Colonic mucosa (tissue), 4 donors: ENCODE measurements around the gene WDR5B. TPM values are rescaled to one million over a fixed set of nuclear protein-coding genes. Genes with fewer than 3 reads are reported as not detected.

Source experiments
- DNase-seq: peaks from one replicate; pipeline ENCODE4 v3.0.0-alpha.2; 2020
- H3K27ac ChIP-seq: fragments of 200-600 bp; one replicate; pipeline ENCODE4 v1.8.0; 2021
- H3K27me3 ChIP-seq: fragments of 200-600 bp; one replicate; pipeline ENCODE4 v1.8.0; 2021
- H3K36me3 ChIP-seq: fragments of 200-600 bp; one replicate; pipeline ENCODE4 v1.8.0; 2021
- H3K4me1 ChIP-seq: fragments of 200-600 bp; one replicate; pipeline ENCODE4 v1.8.0; 2021; ENCODE audit warnings: mild to moderate bottlenecking
- H3K4me3 ChIP-seq: fragments of 200-600 bp; one replicate; pipeline ENCODE4 v1.8.0; 2021
- H3K9ac ChIP-seq, 2 donors: one replicate each; pipeline ENCODE4 v1.7.0; 2013; ENCODE audit warnings: control low read depth in 2 of 2, low read depth in 2 of 2, low read length in 2 of 2
- H3K9me3 ChIP-seq: fragments of 200-600 bp; one replicate; pipeline ENCODE4 v1.8.0; 2021
- intact Hi-C: fragments of 100-400 bp; cut with DNase I; formaldehyde crosslinking; loops from one replicate; pipeline ENCODE4 v1.14.1; 2022
- total RNA-seq, 2 donors: library from RNA; stranded (reverse); fragmentation: NEBNext Ultra II Directional in 1 of 2; extraction: Animal tissue kit (Norgen Biotek cat#: 25700) in 1 of 2; gene quantifications; one replicate each; pipeline ENCODE4 v1.2.1, GENCODE V29; 2021
- TF ChIP-seq, protein P1 (sequence below): fragments of 200-600 bp; IDR thresholded peaks from one replicate; pipeline ENCODE4 v1.8.0; 2022; ENCODE audit warnings: antibody characterized with exemption, mild to moderate bottlenecking
- donor health status: healthy.
- donor health status: DM: no; HTN: no; CAD: no.
- donor health status: DM: no; HTN: no; CAD: no.

The WDR5B gene
- total RNA-seq, 2 donors from 2014 or later, result 1.9 to 3.6 TPM

DNA sequence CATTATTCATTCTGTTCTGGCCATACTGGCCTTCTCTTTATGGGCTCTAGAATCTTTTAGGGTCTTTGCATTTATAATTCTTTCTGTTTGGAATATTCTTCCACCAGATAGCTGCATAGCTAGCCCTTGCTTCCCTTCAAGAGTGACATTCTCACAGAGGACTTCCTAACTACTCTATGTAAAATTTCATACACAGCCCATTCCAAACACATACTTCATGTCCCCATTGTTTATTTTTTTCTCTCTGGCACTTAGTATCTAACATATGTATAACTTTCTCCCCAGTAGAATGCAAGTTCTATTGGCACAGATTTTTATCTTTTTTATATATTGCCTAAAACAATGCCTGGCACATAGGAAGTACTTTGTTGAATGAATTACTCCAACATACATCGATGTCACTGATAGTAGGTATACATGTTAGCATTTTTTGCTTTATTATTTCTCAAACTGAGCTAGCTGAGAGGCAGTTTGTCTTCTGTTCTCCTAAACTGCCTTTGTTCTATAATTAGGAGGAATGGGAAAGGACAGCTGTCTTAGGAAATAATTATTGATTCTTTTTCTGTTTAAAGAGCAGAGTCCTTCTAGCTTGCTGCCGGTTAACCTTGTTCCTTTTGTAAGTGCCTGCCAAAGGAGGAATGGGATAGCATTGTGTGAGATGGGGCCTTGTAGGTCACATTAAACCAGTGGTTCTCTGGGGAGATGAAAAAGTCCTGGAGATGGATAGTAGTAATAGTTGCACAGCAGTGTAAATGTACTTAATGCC lies 24.0 kb downstream of the WDR5B start:
- no peak overlapping the region for H3K4me3 ChIP-seq
- no peak overlapping the region for H3K9ac ChIP-seq
- TF ChIP-seq, protein P1, sequence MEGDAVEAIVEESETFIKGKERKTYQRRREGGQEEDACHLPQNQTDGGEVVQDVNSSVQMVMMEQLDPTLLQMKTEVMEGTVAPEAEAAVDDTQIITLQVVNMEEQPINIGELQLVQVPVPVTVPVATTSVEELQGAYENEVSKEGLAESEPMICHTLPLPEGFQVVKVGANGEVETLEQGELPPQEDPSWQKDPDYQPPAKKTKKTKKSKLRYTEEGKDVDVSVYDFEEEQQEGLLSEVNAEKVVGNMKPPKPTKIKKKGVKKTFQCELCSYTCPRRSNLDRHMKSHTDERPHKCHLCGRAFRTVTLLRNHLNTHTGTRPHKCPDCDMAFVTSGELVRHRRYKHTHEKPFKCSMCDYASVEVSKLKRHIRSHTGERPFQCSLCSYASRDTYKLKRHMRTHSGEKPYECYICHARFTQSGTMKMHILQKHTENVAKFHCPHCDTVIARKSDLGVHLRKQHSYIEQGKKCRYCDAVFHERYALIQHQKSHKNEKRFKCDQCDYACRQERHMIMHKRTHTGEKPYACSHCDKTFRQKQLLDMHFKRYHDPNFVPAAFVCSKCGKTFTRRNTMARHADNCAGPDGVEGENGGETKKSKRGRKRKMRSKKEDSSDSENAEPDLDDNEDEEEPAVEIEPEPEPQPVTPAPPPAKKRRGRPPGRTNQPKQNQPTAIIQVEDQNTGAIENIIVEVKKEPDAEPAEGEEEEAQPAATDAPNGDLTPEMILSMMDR, result no peak
- no peak overlapping the region for H3K27ac ChIP-seq
- no peaks in the 10 kb centered on the region for H3K27me3 ChIP-seq
- no peaks in the 10 kb centered on the region for H3K4me1 ChIP-seq
- no peaks in the 10 kb centered on the region for H3K9me3 ChIP-seq
- no peaks in the 10 kb centered on the region for H3K36me3 ChIP-seq
- DNase-seq, result no peak
- intact Hi-C loops, result loop anchor here (10.0 kb wide), 1 partner anchor 283 kb away; no protein-coding TSS in a partner anchor

DNA sequence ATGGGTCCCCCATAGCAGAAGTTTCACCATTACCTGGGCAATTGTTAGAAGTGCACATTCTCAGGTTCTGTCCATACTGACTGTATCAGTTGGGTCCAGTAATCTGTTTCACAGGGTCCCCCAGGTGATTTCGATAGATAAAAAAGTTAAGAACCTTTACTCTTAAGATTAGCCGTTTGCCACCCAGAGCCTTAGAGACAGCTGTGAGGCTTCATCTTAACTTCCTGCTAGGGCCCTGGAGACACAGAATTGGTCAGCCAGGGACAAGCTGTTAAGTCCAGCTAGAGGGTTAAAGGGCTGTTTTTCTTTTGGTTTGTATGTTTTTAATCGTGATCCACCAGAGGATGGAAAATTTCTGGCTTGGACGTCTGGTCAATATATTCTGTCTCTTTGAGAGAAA lies 25.2 kb downstream of the WDR5B start:
- intact Hi-C loops, result loop anchor here (10.0 kb wide), 1 partner anchor 284 kb away; no protein-coding TSS in a partner anchor
- no peak for DNase-seq
- TF ChIP-seq, protein P1, result no peak
- Histone ChIP-seq H3K27ac (no peak overlapping the region), H3K36me3 (no peaks in the 10 kb centered on the region), H3K9me3 (no peaks in the 10 kb centered on the region), H3K27me3 (no peaks in the 10 kb centered on the region), H3K4me3 (no peak overlapping the region), H3K9ac (no peak overlapping the region), H3K4me1 (no peaks in the 10 kb centered on the region)

DNA sequence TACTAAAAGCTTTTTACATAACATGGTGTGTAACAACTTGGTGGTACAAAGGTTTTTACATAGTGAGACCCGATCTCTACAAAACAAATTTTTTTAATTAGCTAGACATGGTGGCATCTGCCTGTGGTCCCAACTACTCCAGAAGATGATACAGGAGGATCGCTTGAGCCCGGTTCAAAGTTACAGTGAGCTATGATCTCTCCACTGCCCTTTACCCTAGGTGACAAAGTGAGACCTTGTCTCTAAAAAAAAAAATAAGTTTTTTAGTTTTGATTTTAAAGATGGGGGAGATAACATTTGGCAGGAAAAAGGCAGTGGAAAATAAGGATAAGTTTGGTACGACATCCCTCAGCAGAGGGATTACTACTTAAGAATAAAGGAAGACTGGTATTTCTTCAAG lies 26.0 kb downstream of the WDR5B start:
- Histone ChIP-seq H3K9ac (no peak overlapping the region), H3K27ac (no peak overlapping the region), H3K27me3 (no peaks in the 10 kb centered on the region), H3K36me3 (no peaks in the 10 kb centered on the region), H3K9me3 (no peaks in the 10 kb centered on the region), H3K4me3 (no peak overlapping the region), H3K4me1 (no peaks in the 10 kb centered on the region)
- DNase-seq, result no peak
- TF ChIP-seq, protein P1, result no peak
- intact Hi-C loops, result loop anchor here (10.0 kb wide), 1 partner anchor 285 kb away; no protein-coding TSS in a partner anchor

DNA sequence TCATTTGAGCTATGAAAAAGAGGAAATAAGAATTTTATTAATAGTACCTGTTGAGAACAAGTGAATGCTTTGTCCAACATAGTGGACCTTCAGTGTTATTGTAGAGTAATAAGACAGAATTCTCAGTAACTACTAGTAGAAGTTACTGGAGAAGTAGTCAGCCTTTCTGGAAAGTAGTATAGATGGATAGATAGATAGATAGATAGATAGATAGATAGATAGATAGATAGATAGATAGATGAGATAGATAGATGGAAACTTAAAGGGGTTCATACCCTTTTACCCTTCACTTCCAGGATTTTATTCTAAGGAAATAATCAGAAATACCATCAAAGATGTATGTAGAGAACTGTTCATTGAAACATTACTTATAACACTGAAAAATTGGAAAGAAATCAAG lies 26.7 kb downstream of the WDR5B start:
- Histone ChIP-seq H3K4me1 (no peaks in the 10 kb centered on the region), H3K9me3 (no peaks in the 10 kb centered on the region), H3K36me3 (no peaks in the 10 kb centered on the region), H3K27me3 (no peaks in the 10 kb centered on the region), H3K27ac (no peak overlapping the region), H3K4me3 (no peak overlapping the region), H3K9ac (no peak overlapping the region)
- TF ChIP-seq, protein P1, result no peak
- intact Hi-C loops, result no loop called here
- DNase-seq, result no peak

DNA sequence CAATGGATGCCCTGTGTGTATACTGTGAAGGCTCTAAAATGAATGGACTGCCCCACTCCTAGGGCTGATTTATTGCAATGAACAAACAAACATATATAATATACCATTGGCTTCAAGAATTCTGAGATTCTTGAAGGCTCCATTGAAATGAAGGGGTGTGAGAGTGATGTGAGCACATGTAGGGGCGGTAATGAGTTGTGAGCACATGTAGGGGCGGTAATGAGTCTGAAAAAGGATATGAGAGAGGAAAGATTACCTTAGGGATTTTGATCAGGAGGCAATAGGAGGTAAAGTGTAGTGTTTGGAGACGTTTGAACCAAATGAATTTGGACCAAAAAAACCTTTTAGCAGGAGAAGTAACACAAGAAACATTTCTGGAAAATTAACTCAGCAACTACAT lies 28.2 kb downstream of the WDR5B start:
- no peak overlapping the region for H3K9ac ChIP-seq
- no peaks in the 10 kb centered on the region for H3K9me3 ChIP-seq
- no peak overlapping the region for H3K27ac ChIP-seq
- no peak for DNase-seq
- H3K36me3 ChIP-seq, result no peaks in the 10 kb centered on the region
- no peaks in the 10 kb centered on the region for H3K27me3 ChIP-seq
- H3K4me1 ChIP-seq, result no peaks in the 10 kb centered on the region
- H3K4me3 ChIP-seq, result no peak overlapping the region
- TF ChIP-seq, protein P1, result no peak
- intact Hi-C loops, result no loop called here
